ENCODE results near the gene CRYBB3.

DNA sequence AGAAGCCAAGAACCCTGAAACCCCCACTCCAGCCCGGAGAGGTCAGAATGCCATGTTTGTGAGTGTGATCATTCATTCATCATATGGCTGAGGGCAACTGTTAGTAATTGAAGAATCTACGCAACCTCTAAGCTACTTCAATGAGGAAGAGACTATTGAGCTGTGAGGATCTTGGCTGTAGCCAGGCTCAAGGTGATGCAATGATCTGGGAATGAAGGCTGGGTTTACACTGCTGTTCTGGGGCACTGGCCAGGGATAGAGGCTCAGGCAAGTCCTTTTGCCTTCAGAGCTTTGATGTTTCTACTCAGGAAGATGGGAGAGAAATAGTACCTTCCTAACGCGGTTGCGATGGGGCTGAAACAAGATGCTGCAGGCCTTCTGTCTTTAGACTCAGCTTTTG is 32.6 kb downstream of the CRYBB3 start:
- TF ChIP-seq FOXP2 (optimal IDR thresholded peaks at IDR 0.05; ENCODE audit: control extremely low read depth, extremely low read length, insufficient read depth) = no peak
- TF ChIP-seq POLR2AphosphoS5 (IDR thresholded peaks at IDR 0.05; ENCODE audit: borderline replicate concordance, low read depth, low read length) = no peak
